AG08396 (cell line): Measurements from ENCODE around the gene MIOX.
"Not testable (repeated sequence)": the region's sequence is repeated elsewhere in the genome, so short reads cannot be mapped to it uniquely, and the experiment has no call there.

Experiments used
- DNase-seq: peaks from one replicate; pipeline ENCODE4 v3.0.0; 2012; ENCODE audit warnings: low spot score, mixed read lengths

The MIOX gene

DNA sequence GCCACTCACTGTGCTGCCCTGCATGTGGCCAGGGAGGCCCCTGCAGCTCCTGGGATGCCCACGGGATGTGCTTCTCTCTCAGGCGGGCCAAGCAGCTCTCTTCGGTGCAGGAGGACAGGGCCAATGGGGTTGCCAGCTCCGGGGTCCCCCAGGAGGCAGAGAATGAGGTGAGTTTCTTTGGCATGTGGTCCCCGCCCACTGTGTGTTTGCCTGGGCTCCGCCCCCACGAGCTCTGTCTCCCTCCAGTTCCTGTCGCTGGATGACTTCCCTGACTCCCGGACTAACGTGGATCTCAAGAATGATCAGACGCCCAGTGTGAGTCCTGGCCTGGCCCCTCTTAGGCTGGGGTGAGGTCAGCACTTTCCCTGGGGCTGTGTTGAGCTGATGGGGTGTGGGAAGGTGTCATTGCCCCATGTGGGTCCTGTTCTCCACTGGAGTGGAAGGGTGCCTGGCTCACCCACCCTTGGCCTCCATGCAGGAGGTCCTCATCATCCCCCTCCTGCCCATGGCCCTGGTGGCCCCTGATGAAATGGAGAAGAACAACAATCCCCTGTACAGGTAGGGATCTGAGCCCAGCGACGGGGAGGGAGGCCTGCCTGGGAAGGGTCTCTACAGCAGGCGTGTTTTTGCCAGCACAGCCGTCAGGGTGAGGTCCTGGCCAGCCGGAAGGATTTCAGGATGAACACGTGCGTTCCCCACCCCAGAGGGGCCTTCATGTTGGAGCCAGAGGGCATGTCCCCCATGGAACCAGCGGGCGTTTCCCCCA lies 31.0 kb downstream of the MIOX start:
- DNase-seq, result no peak

DNA sequence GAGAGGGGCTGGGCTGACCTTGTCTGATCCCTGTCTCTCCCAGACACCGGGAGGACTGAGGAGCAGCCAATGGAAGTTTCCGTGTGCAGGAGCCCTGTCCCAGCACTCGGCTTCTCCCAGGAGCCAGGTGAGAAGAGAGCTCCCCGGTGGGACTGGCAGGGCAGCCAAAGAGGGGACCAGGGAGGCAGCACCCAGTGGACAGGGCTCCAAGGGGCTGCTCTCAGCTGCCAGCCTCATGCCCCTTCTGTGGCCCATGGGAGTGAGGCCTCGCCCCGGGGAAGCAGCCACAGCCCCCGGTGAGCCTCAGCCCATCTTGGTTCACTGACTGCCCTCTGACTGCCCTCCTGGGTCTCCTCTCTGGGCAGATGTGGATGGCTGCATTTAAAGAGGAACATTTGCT lies 31.9 kb downstream of the MIOX start:
- DNase-seq, result no peak

DNA sequence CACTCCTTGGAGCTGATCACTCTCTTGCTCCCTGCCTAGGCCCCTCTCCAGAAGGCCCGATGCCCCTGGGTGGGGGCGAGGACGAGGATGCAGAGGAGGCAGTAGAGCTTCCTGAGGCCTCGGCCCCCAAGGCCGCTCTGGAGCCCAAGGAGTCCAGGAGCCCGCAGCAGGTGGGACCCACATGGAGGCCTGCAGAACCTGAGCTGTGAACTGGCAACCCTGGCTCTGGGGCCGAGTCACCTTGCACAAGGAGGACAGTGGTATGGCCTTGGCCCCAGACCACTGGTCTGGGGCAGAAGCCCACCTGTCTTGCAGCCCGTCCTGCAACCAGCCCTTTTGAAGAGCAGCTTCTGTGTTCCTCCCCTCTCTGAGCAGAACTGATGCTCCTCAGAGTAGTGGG lies 32.5 kb downstream of the MIOX start:
- no peak for DNase-seq

GRCh38 chr22:50520184-50520583 lies 33.5 kb downstream of the MIOX start:
- not testable (repeated sequence) for DNase-seq

GRCh38 chr22:50520826-50521453 lies 34.3 kb downstream of the MIOX start:
- DNase-seq, result no peak

DNA sequence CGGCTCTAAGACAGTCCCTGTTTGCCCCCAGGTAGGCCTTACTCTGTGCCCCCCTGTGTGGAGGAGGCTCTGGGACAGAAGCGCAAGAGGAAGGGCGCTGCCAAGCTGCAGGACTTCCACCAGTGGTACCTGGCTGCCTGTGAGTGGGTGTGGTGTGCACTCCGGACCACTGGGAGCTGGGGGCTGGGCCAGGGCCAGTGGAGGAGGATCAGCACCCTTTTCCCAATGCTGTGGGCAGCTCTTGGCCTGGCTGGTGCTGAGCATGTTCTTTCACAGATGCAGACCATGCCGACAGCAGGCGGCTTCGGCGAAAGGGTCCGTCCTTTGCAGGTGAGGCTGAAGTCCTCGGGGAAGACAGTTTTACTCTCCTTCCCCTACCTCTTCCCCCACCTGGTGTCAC lies 35.1 kb downstream of the MIOX start:
- no peak for DNase-seq

GRCh38 chr22:50522208-50522805 lies 35.6 kb downstream of the MIOX start:
- no peak for DNase-seq

DNA sequence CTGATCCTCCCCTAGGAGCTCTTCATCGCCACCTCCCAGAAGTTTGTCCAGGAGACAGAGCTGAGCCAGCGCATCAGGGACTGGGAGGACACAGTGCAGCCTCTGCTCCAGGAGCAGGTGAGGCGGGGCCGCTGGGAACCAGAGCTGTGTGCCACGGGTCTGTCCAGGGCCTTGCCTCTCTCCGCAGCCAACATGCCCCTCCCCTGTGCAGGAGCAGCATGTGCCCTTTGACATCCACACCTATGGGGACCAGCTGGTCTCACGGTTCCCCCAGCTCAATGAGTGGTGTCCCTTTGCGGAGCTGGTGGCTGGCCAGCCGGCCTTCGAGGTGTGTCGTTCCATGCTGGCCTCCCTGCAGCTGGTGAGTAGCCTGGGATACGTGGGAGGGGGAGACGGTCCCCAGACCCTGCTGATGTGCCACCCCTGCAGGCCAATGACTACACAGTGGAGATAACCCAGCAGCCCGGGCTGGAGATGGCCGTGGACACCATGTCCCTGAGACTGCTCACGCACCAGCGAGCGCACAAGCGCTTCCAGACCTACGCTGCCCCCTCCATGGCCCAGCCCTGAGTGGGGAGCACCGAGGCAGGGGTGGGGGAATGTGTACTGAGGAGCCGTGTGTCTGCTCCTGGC lies 36.3 kb downstream of the MIOX start:
- no peak for DNase-seq

- DNase-seq, result no peak
Measured at GRCh38 chr22:50523458-50523805, 36.8 kb downstream of the MIOX start.

- DNase-seq, result no peak
Measured at GRCh38 chr22:50523806-50524675, 37.4 kb downstream of the MIOX start.

GRCh38 chr22:50524676-50525103 lies 38.0 kb downstream of the MIOX start:
- no peak for DNase-seq

DNA sequence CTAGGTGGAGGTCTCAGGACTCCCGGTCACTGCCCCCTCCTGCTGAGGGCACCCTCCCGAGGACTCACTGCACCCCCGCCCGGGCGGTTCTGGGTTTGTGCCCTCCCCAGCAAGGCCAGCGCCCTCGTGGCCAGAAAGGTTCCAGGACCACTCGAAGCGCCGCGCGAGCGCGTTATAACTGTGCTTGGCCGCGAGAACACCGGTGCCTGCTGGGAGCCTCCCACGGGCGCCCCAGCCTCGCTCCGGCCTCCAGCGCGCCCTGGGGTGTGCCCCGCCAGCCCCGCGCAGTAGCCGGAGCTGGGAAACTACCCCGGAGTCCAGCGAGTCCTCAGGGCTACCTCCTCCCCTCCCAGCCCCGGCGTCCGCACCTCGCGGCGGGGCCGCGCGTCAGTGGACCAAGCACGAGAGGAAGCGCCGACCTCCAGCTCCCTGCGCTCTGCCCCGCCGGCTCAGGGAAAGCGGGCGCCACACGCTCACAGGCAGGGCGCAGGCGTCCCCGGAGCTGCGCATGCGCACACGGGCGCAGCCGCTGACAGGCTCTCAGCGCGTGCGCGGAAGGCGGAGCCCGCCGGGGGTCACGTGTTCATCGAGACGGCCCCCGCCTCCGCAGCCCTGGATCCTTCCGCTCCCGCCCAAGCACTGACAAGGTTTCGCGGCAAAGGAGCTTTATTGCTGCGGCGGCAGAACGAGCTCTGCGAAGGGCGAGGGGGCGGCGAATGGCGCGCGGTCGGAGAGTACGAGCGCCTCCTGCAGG lies 38.6 kb downstream of the MIOX start, which contains the start of gene SCO2:
SCO2 (minus strand) TSS at position 495 of the 754 bp plus-strand sequence. CDS start 1,187 bp downstream, outside the sequence.
- DNase-seq, result peak; percentile 100

DNA sequence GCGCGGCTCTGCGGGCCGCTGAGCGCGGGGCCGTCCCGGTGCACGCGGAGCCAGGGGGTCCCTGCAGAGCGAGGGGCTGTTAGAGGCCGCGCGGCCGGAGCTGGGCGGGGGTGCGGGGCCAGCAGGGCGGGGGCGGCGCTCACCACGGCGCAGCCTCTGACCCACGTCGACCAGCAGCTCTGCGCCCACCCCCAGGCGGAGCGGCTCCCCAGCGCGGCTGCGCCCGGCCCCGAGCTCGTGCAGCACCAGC lies 39.1 kb downstream of the MIOX start:
- no peak for DNase-seq

DNA sequence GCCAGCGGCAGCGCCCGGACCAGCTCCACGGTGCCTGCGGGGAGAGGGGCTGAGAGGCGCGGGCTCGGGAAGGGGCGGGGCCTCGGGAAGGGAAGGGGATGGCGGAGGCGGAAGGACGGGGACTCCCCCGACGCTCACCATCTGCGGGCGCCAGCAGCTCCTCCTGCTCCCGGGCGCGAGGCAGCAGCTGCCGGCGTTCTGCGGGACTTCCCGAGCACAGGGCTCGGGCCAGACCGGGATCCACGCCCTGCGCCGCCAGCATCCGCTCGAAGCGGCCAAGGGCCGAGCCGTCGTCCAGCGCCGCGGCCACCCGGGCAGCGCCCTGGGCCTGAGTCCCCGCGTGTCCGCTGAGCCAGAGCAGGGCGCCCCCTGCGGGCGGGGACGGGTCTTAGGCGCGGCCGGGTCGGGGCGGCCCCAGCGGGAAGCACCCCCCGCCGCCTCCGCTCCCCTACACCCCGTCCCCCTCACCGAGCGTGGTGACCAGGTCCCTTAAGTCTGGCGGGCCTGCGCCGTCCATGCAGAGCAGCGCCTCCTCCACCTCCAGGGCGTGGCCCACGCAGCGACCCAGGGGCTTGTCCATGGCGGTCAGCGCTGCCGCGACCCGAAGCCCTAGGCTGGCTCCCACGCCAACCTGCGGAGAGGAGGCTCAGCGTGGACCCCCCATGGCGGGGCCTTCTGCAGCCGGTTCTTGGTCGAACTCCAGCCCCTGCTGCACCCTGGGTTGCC lies 39.6 kb downstream of the MIOX start:
- peak; percentile 83 for DNase-seq

- no peak for DNase-seq
Measured at GRCh38 chr22:50526834-50527801, 40.5 kb downstream of the MIOX start.

- DNase-seq, result no peak
Measured at GRCh38 chr22:50527921-50528681, 41.4 kb downstream of the MIOX start.

- no peak for DNase-seq
Measured at GRCh38 chr22:50528682-50529415, 42.2 kb downstream of the MIOX start.

DNA sequence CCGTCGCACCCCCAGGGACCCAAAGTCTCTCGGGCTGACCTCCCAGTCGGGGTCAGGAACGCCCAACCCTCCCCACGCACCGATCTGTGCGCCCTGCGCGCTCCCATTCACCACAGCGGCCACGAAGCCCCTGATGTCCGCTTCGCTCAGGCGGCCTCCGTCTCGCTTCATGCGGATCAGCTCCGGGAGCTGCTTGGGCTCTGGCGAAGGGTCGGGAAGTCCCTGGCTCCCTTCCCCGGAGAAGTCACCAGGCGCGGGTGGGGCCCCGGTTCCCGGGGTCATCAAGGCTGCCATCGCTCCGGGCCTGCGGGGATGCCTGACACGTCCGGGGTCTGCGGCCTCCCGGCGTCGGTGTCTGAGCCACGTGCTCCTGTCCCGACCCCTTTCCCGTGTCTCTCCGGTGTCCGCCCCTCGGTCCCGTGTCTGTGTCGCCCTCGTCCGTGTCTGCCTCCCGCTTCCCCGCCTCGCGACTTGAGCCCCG lies 42.8 kb downstream of the MIOX start:
- no peak for DNase-seq
